SK-N-SH treated with all-trans-retinoic acid at 6 μM for 48 hours (cell line): ENCODE measurements around the gene CBFA2T2.

Experiments
- ATAC-seq: fragments of 200-7000 bp; cut with Tn5 transposase; 3 replicates; pipeline ENCODE4 v1.9.1; 2020; ENCODE audit warnings: mild to moderate bottlenecking, moderate library complexity
- ARNTL ChIP-seq: fragments of 450-650 bp; formaldehyde crosslinking; IDR thresholded peaks from 2 replicates; pipeline ENCODE4 v1.5.0; 2020; ENCODE audit warnings: low read depth, mild to moderate bottlenecking, moderate library complexity, borderline replicate concordance
- BACH2 ChIP-seq: fragments of 250-450 bp; sonication (Bioruptor Pico); IDR thresholded peaks from 2 replicates; pipeline ENCODE4 v1.9.0; 2021; ENCODE audit warnings: mild to moderate bottlenecking, borderline replicate concordance
- CREB5 ChIP-seq: fragments of 250-450 bp; sonication (Bioruptor Pico); IDR thresholded peaks from 2 replicates; pipeline ENCODE4 v1.5.1; 2020; ENCODE audit warnings: low read depth, mild to moderate bottlenecking, moderate library complexity
- CSDC2 ChIP-seq: fragments of 250-450 bp; sonication (Bioruptor Pico); IDR thresholded peaks from 2 replicates; pipeline ENCODE4 v1.5.0; 2020; ENCODE audit warnings: mild to moderate bottlenecking, moderate library complexity
- CSRNP3 ChIP-seq: fragments of 250-450 bp; sonication (Bioruptor Pico); IDR thresholded peaks from 2 replicates; pipeline ENCODE4 v1.5.1; 2021; ENCODE audit warnings: mild to moderate bottlenecking, moderate library complexity
- ESRRG ChIP-seq: fragments of 250-450 bp; sonication (Bioruptor Pico); IDR thresholded peaks from 2 replicates; pipeline ENCODE4 v1.6.1; 2021; ENCODE audit warnings: mild to moderate bottlenecking
- GLIS3 ChIP-seq: fragments of 250-450 bp; sonication (Bioruptor Pico); IDR thresholded peaks from 2 replicates; pipeline ENCODE4 v1.5.0; 2020; ENCODE audit warnings: mild to moderate bottlenecking, moderate library complexity
- ISL1 ChIP-seq: fragments of 250-450 bp; sonication (Bioruptor Pico); IDR thresholded peaks from 2 replicates; pipeline ENCODE4 v2.1.2; 2022; ENCODE audit warnings: mild to moderate bottlenecking, moderate library complexity
- OSR1 ChIP-seq: fragments of 250-450 bp; sonication (Bioruptor Pico); IDR thresholded peaks from 2 replicates; pipeline ENCODE4 v1.8.0; 2022; ENCODE audit warnings: moderate library complexity, mild to moderate bottlenecking, inconsistent platforms
- PATZ1 ChIP-seq: fragments of 250-450 bp; sonication (Bioruptor Pico); IDR thresholded peaks from 2 replicates; pipeline ENCODE4 v1.8.0; 2020; ENCODE audit warnings: mild to moderate bottlenecking, moderate library complexity, borderline replicate concordance
- POU6F1 ChIP-seq: fragments of 250-450 bp; sonication (Bioruptor Pico); IDR thresholded peaks from 2 replicates; pipeline ENCODE4 v1.8.0; 2021; ENCODE audit warnings: low read depth, mild to moderate bottlenecking, moderate library complexity, borderline replicate concordance
- SNAI2 ChIP-seq: fragments of 250-450 bp; sonication (Bioruptor Pico); IDR thresholded peaks from 2 replicates; pipeline ENCODE4 v1.5.0; 2020; ENCODE audit warnings: mild to moderate bottlenecking, moderate library complexity
- TOX ChIP-seq: fragments of 250-450 bp; sonication (Bioruptor Pico); IDR thresholded peaks from 2 replicates; pipeline ENCODE4 v1.8.0; 2021; ENCODE audit warnings: mild to moderate bottlenecking, moderate library complexity, borderline replicate concordance
- TSHZ2 ChIP-seq: fragments of 250-450 bp; sonication (Bioruptor Pico); IDR thresholded peaks from 2 replicates; pipeline ENCODE4 v1.5.0; 2020; ENCODE audit warnings: mild to moderate bottlenecking, moderate library complexity
- ZC3H10 ChIP-seq: fragments of 250-450 bp; sonication (Bioruptor Pico); IDR thresholded peaks from 2 replicates; pipeline ENCODE4 v1.5.1; 2021; ENCODE audit warnings: mild to moderate bottlenecking, moderate library complexity
- ZFP3 ChIP-seq: fragments of 250-450 bp; sonication (Bioruptor Pico); IDR thresholded peaks from 2 replicates; pipeline ENCODE4 v1.5.0; 2020; ENCODE audit warnings: mild to moderate bottlenecking, moderate library complexity
- ZNF565 ChIP-seq: fragments of 450-650 bp; formaldehyde crosslinking; conservative IDR thresholded peaks from 2 replicates; pipeline ENCODE4 v1.5.0; 2020; ENCODE audit warnings: low read depth, mild to moderate bottlenecking, moderate library complexity
- ZNF70 ChIP-seq: fragments of 450-650 bp; formaldehyde crosslinking; IDR thresholded peaks from 2 replicates; pipeline ENCODE4 v1.5.0; 2020; ENCODE audit warnings: mild to moderate bottlenecking, moderate library complexity
- ZNF8 ChIP-seq: fragments of 450-650 bp; formaldehyde crosslinking; IDR thresholded peaks from 2 replicates; pipeline ENCODE4 v1.5.0; 2020; ENCODE audit warnings: mild to moderate bottlenecking, moderate library complexity

CBFA2T2 gene

GRCh38 chr20:33651562-33652048, 161.7 kb downstream of the CBFA2T2 start (continued):
- TF ChIP-seq PATZ1 (CRISPR knock-in tag), result no peak
- no peak for TF ChIP-seq SNAI2 (CRISPR knock-in tag)
- no peak for TF ChIP-seq POU6F1
- no peak for TF ChIP-seq BACH2 (CRISPR knock-in tag)
- no peak for TF ChIP-seq ZNF565
- no peak for TF ChIP-seq ZC3H10 (CRISPR knock-in tag)
- TF ChIP-seq ZNF8 (CRISPR knock-in tag), result no peak
- no peak for TF ChIP-seq ZFP3 (CRISPR knock-in tag)

GRCh38 chr20:33653218-33653899, 163.5 kb downstream of the CBFA2T2 start:
- TF ChIP-seq ARNTL (CRISPR knock-in tag) (no peak), CREB5 (CRISPR knock-in tag) (no peak), CSRNP3 (CRISPR knock-in tag) (no peak), ZC3H10 (CRISPR knock-in tag) (no peak), CSDC2 (CRISPR knock-in tag) (no peak), ISL1 (no peak), PATZ1 (CRISPR knock-in tag) (no peak), ZNF565 (no peak), TSHZ2 (CRISPR knock-in tag) (no peak), ZFP3 (CRISPR knock-in tag) (no peak), SNAI2 (CRISPR knock-in tag) (no peak), BACH2 (CRISPR knock-in tag) (no peak), GLIS3 (CRISPR knock-in tag) (no peak), ZNF8 (CRISPR knock-in tag) (no peak), ESRRG (CRISPR knock-in tag) (no peak), TOX (CRISPR knock-in tag) (no peak), OSR1 (no peak), ZNF70 (CRISPR knock-in tag) (no peak)
- peak; percentile 86 for ATAC-seq
